ENCODE measurements around the gene RANBP17. TPM values are rescaled to one million over a fixed set of nuclear protein-coding genes. Genes with fewer than 3 reads are reported as not detected.

The RANBP17 gene
- total and polyA plus RNA-seq, 2 experiments from 2014 or later = 43.8 to 53.1 TPM

DNA sequence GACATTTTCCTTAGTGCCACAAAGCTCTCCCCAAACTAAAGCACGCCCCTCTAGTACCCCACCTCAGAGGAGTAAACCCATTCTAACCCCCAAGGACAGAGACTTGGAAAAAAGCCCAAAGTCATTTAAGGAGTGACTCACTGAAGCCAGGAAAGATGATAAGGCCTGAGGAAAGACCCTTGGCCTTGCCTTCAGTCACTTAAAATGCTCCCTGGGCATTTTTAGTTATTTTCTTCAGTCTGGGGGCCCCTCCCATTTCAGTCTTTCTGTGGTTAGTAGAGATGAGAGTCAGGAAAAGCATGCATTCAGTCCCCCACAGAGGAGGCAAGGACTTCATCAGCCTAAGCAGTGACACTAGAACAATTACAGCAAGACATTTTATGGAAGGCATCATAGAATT is 433.5 kb downstream of the RANBP17 start (continued):
- no peak for TF ChIP-seq CREB1 (CRISPR knock-in tag; IDR thresholded peaks at IDR 0.05; ENCODE audit: low read depth)
- TF ChIP-seq REST (IDR thresholded peaks at IDR 0.05; ENCODE audit: unreplicated experiment) = no peak
- TF ChIP-seq POLR2AphosphoS5 (IDR thresholded peaks at IDR 0.05; ENCODE audit: low read depth) = no peak
- TF ChIP-seq EZH2phosphoT487 (IDR thresholded peaks at IDR 0.05; ENCODE audit: unreplicated experiment) = no peak
- no peak for TF ChIP-seq JUNB (IDR thresholded peaks at IDR 0.05; ENCODE audit: unreplicated experiment)
- TF ChIP-seq CTCF (conservative IDR thresholded peaks at IDR 0.05; ENCODE audit: low read depth in 2 of 2) = no peak

DNA sequence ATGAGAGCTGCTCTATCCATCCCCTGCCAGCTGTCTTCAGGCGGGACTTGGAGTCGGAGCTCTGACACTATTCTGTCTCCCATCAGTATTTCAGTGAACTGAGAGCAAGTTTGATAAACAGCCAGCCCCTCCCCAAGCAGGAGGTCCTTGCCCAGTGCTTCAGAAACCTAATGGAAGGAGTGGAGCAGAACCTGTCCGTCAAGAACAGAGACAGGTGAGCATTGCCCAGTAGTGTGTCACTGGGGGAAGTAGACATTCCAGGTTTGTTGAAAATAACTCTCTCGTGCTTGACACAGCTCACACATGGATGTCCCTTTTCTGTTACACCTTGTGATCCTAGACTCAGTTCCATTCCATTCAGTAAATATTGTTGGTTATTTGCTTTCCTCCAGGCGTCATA is 434.0 kb downstream of the RANBP17 start:
- H3K9me3 Mint-ChIP-seq = no peaks in the 10 kb centered on the region
- H2AFZ ChIP-seq = no peak overlapping the region
- no peak for ATAC-seq
- H3K27me3 ChIP-seq (ENCODE audit: insufficient read depth) = 0 out of 2 replicates have a peak, but pooled peaks cover 4% of the 10 kb centered on the region
- no peak overlapping the region for H3K4me2 ChIP-seq
- H3K9me2 ChIP-seq (ENCODE audit: insufficient read depth) = no peaks in the 10 kb centered on the region
- DNase-seq (ENCODE audit: low spot score) = no peak
- H3K4me1 ChIP-seq (ENCODE audit: insufficient read depth) = peaks cover 5% of the 10 kb centered on the region; the same call in 1 of the 2 replicates
- H4K20me1 ChIP-seq (replicated peaks; ENCODE audit: insufficient read depth) = 0 out of 2 replicates have a peak, but pooled peaks cover 3% of the 10 kb centered on the region
- H3K27ac Mint-ChIP-seq = no peak overlapping the region
- H3K36me3 ChIP-seq (ENCODE audit: insufficient read depth) = no peaks in the 10 kb centered on the region
- H3K27ac ChIP-seq (ENCODE audit: low read depth) = no peak overlapping the region
- no peak overlapping the region for H3K4me3 ChIP-seq
- no peaks in the 10 kb centered on the region for H3K79me2 ChIP-seq (replicated peaks; ENCODE audit: insufficient read depth)
- no peak overlapping the region for H3K4me3 Mint-ChIP-seq
- no peaks in the 10 kb centered on the region for H3K36me3 Mint-ChIP-seq (ENCODE audit: low read depth)
- H3K4me1 Mint-ChIP-seq = peaks cover 2% of the 10 kb centered on the region; the same call in 2 of the 3 replicates
- peaks cover 4% of the 10 kb centered on the region for H3K27me3 Mint-ChIP-seq (ENCODE audit: insufficient read depth, low read depth, poor library complexity)
- H3F3A ChIP-seq (replicated peaks; ENCODE audit: low read depth) = no peaks in the 10 kb centered on the region
- TF ChIP-seq EZH2phosphoT487 (IDR thresholded peaks at IDR 0.05; ENCODE audit: unreplicated experiment) (no peak), NANOG (IDR thresholded peaks at IDR 0.05; ENCODE audit: borderline replicate concordance) (no peak), ZNF114 (CRISPR knock-in tag; IDR thresholded peaks at IDR 0.05) (no peak), CREB1 (CRISPR knock-in tag; IDR thresholded peaks at IDR 0.05; ENCODE audit: low read depth) (no peak), EZH2 (IDR thresholded peaks at IDR 0.05; ENCODE audit: low read depth, unreplicated experiment) (no peak), POLR2AphosphoS5 (IDR thresholded peaks at IDR 0.05; ENCODE audit: low read depth) (no peak), ZNF331 (CRISPR knock-in tag; IDR thresholded peaks at IDR 0.05; ENCODE audit: low read depth) (no peak), CTCF (conservative IDR thresholded peaks at IDR 0.05; ENCODE audit: low read depth in 2 of 2) (no peak), REST (IDR thresholded peaks at IDR 0.05; ENCODE audit: unreplicated experiment) (no peak), JUNB (IDR thresholded peaks at IDR 0.05; ENCODE audit: unreplicated experiment) (no peak), STAT1 (IDR thresholded peaks at IDR 0.05; ENCODE audit: unreplicated experiment) (no peak)
- TF ChIP-seq, protein P1, sequence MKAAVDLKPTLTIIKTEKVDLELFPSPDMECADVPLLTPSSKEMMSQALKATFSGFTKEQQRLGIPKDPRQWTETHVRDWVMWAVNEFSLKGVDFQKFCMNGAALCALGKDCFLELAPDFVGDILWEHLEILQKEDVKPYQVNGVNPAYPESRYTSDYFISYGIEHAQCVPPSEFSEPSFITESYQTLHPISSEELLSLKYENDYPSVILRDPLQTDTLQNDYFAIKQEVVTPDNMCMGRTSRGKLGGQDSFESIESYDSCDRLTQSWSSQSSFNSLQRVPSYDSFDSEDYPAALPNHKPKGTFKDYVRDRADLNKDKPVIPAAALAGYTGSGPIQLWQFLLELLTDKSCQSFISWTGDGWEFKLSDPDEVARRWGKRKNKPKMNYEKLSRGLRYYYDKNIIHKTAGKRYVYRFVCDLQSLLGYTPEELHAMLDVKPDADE (IDR thresholded peaks at IDR 0.05) = no peak

All from GM23338 (cell line).